NCI-H2081 (cell line): ENCODE data around the gene ME3.

Source experiments
- DNase-seq, 2 experiments: peaks; one replicate each; lab custom pipeline; 2025; lab: John Stamatoyannopoulos, UW

Gene ME3

DNA sequence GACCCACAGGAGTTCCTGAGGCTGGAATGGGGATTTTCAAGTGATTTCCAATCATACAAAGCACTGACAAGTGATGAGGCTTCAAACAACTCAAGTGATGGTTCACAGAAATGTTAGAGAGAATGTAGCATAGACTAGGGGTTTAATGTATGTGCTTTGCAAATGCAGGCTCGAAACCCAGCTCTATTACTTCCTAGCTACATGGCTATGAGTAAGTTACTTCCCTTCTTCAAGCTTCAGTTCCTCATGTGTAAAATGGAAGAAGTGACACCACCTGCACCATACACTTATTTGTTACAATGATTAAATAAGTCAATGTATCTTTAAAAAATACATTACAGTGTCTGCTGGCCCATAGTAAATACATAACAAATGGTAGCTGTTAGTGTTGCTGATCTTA, 158.0 kb downstream of the ME3 start:
- no peak for DNase-seq

DNA sequence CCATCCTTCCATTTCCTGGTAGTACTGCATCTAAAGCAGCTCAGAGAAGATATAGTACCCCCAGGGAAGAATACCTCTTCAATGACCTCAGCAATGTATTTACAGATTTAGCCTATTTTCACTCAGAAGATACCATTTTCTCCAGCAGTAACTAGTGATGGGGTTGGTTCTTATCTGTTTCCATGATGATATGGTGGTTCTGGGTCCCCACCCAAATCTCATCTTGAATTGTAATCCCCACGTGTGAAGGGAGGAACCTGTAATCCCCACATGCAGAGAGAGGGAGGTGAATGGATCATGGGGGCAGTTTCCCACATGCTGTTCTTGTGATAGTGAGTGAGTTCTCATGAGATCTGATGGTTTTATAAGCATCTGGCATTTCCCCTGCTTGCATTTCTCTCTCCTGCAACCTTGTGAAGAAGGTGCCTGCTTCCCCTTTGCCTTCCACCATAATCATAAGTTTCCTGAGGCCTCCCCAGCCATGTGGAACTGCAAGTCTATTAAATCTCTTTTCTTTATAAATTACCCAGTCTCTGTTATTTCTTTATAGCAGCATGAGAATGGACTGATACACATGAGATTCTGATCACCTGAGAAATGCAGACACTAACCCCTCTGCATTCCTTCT, 158.6 kb downstream of the ME3 start:
- no peak for DNase-seq

DNA sequence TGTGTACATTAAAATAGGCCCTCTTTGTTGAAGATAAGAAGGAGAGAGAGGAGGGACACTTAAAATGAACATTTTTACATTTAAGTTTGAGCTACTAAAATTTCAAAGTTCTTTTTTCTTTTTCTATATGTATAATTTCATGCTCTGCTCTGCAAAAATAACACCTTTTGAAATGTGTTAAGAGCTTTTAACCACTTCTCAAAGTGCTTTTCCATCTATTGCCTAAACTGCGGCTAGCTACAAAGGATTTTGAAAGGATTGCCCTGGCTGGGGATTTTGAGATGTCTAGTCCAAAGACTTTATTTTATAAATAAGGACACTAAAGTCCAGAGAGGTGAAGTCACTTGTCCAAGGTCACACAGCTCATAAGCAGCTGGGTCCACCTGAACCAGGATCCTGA, 159.3 kb downstream of the ME3 start:
- DNase-seq, result no peak

DNA sequence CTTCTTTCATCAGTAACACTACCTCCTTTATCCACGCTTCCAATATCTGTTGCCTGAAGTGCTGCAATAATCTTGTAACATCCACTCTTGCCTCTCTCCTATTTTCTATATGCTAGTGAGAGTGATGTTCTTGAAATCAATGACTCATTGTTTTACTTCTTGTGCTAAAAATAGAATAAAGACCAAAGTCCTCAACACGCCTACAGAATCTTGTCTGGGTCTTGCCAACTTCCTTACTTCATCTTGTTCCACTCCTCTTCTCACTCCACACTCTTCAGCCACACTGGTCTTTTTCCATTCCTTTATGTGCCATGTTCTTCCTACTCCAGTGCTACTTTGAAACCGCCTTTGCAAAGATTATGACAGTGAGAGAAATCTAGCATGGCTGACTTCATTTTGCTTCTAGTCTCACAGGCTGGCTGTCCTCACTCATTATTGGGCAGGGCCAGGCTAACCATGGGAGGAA, 161.3 kb downstream of the ME3 start:
- DNase-seq, result no peak

GRCh38 chr11:86510674-86511073, 161.7 kb downstream of the ME3 start:
- DNase-seq, result no peak

DNA sequence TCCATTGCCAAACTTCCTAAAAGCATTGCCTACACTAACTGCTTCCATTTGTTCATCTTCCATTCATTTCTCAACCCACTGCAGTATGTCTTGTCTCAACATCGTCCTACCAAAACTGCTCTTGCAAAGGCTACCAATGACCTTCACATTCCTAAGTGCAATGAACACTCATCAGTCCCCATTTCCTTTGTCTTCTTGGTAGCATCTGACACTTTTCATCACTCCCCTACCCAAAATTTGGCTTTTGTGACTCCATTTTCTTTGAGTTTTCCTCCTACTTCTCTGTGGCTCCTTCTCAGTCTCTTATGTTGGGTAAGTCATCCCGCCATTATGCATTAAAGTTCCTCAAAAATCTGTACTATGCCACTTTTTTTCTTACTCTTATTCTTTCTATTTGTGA, 162.3 kb downstream of the ME3 start:
- no peak for DNase-seq

DNA sequence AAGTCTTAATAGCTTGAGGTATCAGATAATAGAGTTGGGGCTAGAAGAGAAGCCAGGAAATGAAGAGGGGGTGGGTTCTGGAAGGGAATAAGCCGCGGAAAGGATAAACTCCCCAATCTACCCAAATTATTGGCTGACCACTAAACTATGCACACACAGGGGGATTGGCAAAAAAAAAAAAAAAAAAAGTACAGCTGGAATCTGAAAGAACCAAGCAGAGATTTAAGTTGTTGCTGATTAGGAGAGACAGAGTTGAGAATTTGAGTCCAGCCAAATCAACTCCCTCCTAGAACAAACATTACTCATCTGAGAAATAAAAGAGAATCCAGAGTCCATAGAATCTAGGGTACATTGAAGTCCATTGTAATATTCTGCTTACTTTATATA, 162.8 kb downstream of the ME3 start:
- no peak for DNase-seq

DNA sequence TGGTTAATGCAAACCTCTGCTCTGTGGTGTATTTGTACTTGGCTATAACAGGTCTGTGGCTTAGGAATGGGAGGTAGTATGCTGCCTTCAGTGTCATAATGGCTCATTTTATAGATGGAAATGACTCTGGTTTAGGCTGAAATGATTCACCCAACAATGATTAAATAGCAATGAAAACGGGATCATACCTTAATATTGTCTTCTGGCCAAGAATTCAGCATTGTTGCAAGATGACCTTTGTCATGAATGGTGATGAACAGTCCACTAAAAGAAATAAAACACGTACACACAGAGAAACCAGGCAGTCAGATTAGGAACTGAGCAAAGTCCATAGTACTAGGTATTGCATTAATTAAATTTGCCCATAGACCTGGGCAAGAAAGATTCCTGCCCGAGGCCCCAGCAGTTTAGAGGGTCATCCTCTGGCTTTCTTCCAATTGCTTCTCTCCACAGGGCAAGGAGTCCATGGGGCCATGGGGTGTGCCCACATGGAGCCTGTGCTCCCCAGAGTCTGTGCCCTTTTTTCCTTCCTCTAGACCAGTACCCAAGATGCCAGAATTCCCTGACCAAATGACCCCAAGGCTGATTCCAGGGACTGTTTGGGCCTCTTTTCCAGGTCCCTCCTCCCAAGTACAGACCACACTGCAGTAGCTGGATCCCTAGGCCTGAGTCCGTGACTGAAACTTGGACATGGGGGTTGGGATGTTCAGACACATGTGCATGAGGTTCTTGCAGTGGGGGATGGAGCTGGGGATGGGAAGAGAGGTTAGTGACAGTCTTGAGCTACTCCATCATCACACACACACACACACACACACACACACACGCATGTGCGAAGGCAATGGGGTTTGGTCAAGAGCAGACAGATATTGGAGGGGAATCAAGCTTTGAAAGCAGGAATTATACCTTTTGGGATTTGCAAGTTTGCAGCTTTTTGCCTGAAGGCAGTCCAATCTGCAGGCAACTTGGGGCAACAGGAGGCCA, 163.5 kb downstream of the ME3 start:
- no peak for DNase-seq

- DNase-seq, result no peak
Measured at GRCh38 chr11:86507249-86507845, 165.1 kb downstream of the ME3 start.

GRCh38 chr11:86506235-86506634, 166.2 kb downstream of the ME3 start:
- DNase-seq, result no peak

- no peak for DNase-seq
Measured at GRCh38 chr11:86503131-86503530, 169.3 kb downstream of the ME3 start.

- DNase-seq, result no peak
Measured at GRCh38 chr11:86502137-86502642, 170.2 kb downstream of the ME3 start.

DNA sequence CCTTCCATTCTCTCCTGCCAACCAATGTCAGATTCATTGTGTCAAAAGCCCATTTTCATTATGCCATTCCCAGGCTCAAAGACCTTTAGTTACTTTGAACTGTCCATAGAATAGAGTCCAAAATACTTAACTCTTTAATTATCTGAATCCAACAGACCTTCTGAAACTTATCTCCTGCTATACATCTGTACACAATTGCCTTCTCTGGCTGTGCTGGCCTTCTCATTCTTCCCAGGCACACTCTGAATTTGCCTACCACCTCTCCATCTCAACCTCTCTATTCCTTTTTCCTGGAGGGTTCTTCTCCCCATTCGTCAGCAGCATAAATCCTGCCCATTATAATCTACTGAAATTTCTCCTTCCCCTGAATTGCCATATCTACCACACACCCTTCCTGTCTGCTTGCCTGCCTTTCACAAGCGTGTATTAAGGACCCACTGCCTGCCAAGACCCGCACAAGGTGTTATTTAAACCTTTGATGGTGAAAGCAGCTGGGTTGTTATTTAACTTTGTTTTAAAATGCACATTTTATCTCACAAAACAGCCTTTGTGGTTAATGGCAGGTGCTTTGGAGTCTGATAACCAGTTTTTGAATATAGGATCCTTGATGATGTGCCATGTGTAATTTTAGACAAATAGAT, 171.8 kb downstream of the ME3 start:
- DNase-seq, result no peak

DNA sequence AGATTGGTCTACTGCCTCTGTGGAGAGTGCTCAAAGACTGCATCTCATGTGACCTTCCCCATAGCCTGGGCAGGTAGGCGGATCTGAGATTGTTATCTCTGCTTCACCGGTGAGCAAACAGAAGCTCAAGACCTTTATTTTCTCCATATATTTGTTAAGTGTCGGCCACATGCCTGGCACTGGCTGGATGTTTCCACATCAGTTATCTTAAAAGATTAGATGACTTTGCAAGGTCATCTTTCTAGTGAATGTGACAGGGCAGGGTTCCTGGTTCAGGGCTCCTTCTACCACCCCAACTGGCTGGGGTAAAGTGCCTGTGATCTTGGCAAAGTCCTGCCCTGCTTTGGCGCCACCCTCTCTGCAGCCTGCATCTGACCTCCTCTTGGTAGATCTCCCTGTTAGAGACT, 172.7 kb downstream of the ME3 start:
- no peak for DNase-seq

DNA sequence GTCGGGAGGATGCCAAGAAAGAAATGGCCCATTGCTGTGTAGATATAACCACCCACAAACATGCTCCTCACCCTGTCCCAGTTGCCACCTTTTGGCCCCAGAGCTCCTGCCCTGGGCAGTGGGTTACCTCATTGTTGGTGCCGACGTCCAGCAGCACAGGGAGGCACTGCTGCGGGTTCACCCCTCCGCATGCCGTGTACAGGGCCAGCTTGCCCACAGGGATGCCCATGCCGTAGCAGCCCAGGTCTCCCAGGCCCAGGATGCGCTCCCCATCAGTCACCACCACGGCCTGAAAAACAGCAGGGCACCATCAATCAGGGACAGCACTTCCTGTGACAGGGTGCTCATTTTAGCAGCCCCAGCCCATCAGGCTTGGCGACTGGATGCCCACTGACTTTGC, 174.6 kb downstream of the ME3 start:
- no peak for DNase-seq

GRCh38 chr11:86497310-86497709, 175.1 kb downstream of the ME3 start:
- no peak for DNase-seq

- DNase-seq, result no peak
Measured at GRCh38 chr11:86495351-86495750, 177.1 kb downstream of the ME3 start.

DNA sequence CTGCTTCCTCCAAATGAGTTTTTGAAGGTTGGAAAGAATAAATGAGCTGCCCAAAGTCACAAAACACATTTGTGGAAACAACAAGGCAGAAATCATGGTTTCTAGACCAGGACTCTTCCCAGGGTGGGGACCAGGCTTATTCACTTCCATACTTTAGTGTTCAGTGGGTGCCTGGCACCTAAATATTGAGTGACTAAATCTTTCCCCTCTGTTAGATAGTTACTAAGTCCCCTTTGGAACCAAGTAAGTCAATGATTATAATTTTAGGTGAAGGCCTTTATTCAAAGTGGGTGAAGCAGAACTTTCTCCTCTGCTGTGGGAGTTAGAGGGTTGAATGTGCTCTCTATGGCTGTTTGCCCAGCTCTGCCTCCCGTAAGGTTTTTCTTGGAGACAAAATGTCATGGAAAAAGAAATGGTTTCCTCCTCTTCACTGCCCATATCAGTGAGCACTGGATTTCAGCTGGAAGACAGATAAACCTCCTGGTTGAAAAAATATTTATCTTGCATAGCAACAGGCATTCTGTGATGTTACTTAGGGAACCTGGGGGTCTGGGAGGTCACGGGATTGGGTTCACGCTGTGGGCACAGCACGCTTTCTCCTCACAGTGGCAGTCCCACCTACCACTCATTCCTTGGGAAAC, 179.9 kb downstream of the ME3 start:
- DNase-seq, result no peak

DNA sequence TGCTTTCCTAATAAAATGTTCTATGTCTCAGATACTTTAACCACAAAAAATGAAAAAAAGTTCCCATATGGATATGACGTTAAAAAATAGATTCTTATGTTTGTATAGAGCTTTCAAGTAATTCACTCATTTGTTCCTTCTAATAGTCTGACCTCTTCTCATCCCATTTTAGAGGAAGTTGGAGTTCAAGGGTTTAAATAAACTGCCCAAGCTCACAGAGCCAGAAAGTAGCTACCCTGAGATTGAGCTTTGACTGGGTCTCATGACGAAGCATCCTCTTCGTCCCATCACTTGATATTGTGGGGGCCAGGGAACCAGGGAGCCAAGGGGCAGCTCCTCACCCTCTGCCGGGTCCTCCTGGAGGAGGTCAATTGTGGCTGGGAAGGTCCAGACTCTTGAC, 181.4 kb downstream of the ME3 start:
- no peak for DNase-seq

- no peak for DNase-seq
Measured at GRCh38 chr11:86490582-86490981, 181.8 kb downstream of the ME3 start.

GRCh38 chr11:86489442-86489841, 183.0 kb downstream of the ME3 start:
- no peak for DNase-seq

- peak; percentile 7 to 50 for DNase-seq
Measured at GRCh38 chr11:86488553-86488952, 183.9 kb downstream of the ME3 start.
